SK-N-MC (cell line): ENCODE measurements around the gene KCNAB1.
"Not testable (repeated sequence)": the region's sequence is repeated elsewhere in the genome, so short reads cannot be mapped to it uniquely, and the experiment has no call there.

ENCODE experiments used
- DNase-seq: peaks from one replicate; pipeline ENCODE4 v3.0.0-alpha.2; 2011; ENCODE audit warnings: low read depth, low spot score
- H3K27ac ChIP-seq: fragments of 200-600 bp; sonication (generic); 2 replicates; pipeline ENCODE4 v1.5.1; 2016; ENCODE audit warnings: mixed run types
- H3K36me3 ChIP-seq: fragments of 200-600 bp; sonication (generic); 2 replicates; pipeline ENCODE4 v1.6.1; 2017; ENCODE audit warnings: antibody characterized with exemption, low read length, mixed read lengths; ENCODE audit not compliant: insufficient read depth
- H3K4me3 ChIP-seq: fragments of 200-600 bp; sonication (generic); 2 replicates; pipeline ENCODE4 v1.5.1; 2016
- H3K9ac ChIP-seq: fragments of 200-600 bp; sonication (generic); 2 replicates; pipeline ENCODE4 v1.8.0; 2017; ENCODE audit warnings: mixed run types, mixed read lengths; ENCODE audit not compliant: insufficient read length
- H3K9me3 ChIP-seq: fragments of 200-600 bp; sonication (generic); 2 replicates; pipeline ENCODE4 v1.6.1; 2017; ENCODE audit warnings: low read depth, mild to moderate bottlenecking, antibody characterized with exemption, low read length, moderate library complexity, mixed read lengths
- EZH2 ChIP-seq: fragments of 200-600 bp; sonication (generic); IDR thresholded peaks from one replicate; pipeline ENCODE4 v1.6.1; 2017; ENCODE audit warnings: antibody characterized with exemption
- FOXP2 ChIP-seq: optimal IDR thresholded peaks from 2 replicates; pipeline ENCODE3; 2011; ENCODE audit warnings: mild to moderate bottlenecking, moderate library complexity; ENCODE audit not compliant: insufficient read depth; ENCODE audit errors: extremely low read length, control extremely low read depth
- POLR2AphosphoS5 ChIP-seq: IDR thresholded peaks from 2 replicates; pipeline ENCODE4 v1.6.1; 2012; ENCODE audit warnings: mild to moderate bottlenecking, low read depth, low read length, borderline replicate concordance

Gene KCNAB1

DNA sequence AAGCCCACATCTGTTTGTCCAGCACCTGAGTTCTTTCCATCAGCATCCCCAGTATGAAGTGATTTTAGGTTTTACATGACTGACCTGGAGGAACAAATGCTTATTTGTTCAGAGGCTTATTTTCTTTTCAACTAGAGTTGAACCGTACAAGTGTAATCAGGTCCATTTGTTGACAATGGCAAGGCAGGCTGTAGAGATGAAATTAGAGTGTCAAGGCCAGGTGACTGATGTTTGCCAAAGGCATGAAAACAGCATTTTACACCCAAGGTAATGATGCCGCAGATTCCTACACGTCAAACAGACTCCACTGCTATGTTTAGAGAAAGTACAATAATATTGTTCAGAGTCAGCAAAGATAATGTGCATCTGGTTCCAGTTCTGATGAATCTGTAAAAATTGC, 96.5 kb downstream of the KCNAB1 start:
- TF ChIP-seq POLR2AphosphoS5 (no peak), FOXP2 (no peak), EZH2 (no peak)
- H3K9me3 ChIP-seq: no peaks in the 10 kb centered on the region
- no peak for DNase-seq
- H3K36me3 ChIP-seq: no peaks in the 10 kb centered on the region
- H3K27ac ChIP-seq: no peak overlapping the region
- no peak overlapping the region for H3K9ac ChIP-seq
- H3K4me3 ChIP-seq: no peak overlapping the region

GRCh38 chr3:156217674-156218352, 97.4 kb downstream of the KCNAB1 start:
- no peak overlapping the region for H3K4me3 ChIP-seq
- H3K36me3 ChIP-seq: no peaks in the 10 kb centered on the region
- no peak for DNase-seq
- no peak overlapping the region for H3K9ac ChIP-seq
- no peaks in the 10 kb centered on the region for H3K9me3 ChIP-seq
- H3K27ac ChIP-seq: no peak overlapping the region
- TF ChIP-seq EZH2: no peak
- no peak for TF ChIP-seq FOXP2
- no peak for TF ChIP-seq POLR2AphosphoS5

DNA sequence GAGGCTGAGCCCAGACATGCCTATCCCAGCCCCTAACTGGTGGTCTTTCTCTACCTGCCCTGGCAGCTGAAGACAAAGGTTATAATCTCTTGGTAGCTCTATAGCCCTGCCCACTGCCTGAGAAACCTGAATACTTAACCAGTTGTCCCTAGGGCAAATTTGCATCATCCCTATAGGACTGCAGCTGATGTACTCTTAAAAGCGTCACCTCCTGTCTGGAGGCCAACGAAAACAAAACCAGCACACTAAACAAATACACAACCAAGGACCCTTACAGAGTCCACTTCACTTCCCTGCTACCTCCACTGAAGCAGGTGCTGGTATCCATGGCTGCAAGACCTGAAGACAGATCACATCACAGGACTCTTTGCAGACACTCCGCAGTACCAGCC, 98.0 kb downstream of the KCNAB1 start:
- no peak for DNase-seq
- H3K36me3 ChIP-seq: no peaks in the 10 kb centered on the region
- no peak overlapping the region for H3K4me3 ChIP-seq
- H3K27ac ChIP-seq: no peak overlapping the region
- no peak overlapping the region for H3K9ac ChIP-seq
- H3K9me3 ChIP-seq: no peaks in the 10 kb centered on the region
- TF ChIP-seq POLR2AphosphoS5: no peak
- no peak for TF ChIP-seq FOXP2
- no peak for TF ChIP-seq EZH2

- DNase-seq, H3K9me3 ChIP-seq, H3K36me3 ChIP-seq, H3K4me3 ChIP-seq, H3K27ac ChIP-seq, H3K9ac ChIP-seq: not testable (repeated sequence)
Observed at GRCh38 chr3:156222381-156222780, 102.0 kb downstream of the KCNAB1 start.

- not testable (repeated sequence) for H3K4me3 ChIP-seq, H3K36me3 ChIP-seq, H3K9me3 ChIP-seq, H3K9ac ChIP-seq, DNase-seq, H3K27ac ChIP-seq
Observed at GRCh38 chr3:156224046-156224445, 103.7 kb downstream of the KCNAB1 start.

- TF ChIP-seq POLR2AphosphoS5: no peak
- no peak for TF ChIP-seq FOXP2
- no peak for TF ChIP-seq EZH2
- Histone ChIP-seq H3K9me3 (no peaks in the 10 kb centered on the region), H3K4me3 (no peak overlapping the region), H3K9ac (no peak overlapping the region), H3K27ac (no peak overlapping the region), H3K36me3 (no peaks in the 10 kb centered on the region)
- DNase-seq: no peak
Observed at GRCh38 chr3:156226676-156227420, 106.5 kb downstream of the KCNAB1 start.

GRCh38 chr3:156227704-156228103, 107.3 kb downstream of the KCNAB1 start:
- Histone ChIP-seq H3K4me3 (no peak overlapping the region), H3K27ac (no peak overlapping the region), H3K9ac (no peak overlapping the region), H3K36me3 (no peaks in the 10 kb centered on the region), H3K9me3 (no peaks in the 10 kb centered on the region)
- no peak for DNase-seq
- TF ChIP-seq EZH2 (no peak), FOXP2 (no peak), POLR2AphosphoS5 (no peak)

DNA sequence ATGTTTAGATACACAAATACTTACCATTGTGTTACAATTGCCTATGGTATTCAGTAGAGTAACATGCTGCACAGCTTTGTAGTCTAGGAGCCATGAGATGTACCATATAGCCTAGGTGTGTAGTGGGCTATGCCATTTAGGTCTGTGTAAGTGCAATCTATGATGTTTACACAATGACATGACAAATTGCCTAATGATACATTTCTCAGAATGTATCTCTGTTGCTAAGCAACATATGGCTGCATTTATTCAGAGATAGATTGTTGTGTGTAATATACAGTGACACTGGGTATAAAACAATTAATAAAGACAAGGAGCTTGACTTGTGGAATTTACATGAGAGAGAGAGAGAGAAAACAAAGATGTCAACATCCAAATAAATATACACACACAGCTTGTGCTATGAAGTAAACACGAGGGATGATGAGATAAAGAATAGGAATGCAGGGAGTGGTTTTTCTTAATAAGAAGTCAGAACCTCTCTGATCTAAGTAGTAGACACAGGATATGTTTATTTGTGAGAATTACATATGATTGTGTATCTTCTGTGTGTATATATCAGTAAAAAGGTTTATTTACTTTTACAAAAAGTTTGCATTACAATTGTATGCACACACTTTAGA, 110.0 kb downstream of the KCNAB1 start:
- Histone ChIP-seq H3K4me3 (no peak overlapping the region), H3K9ac (no peak overlapping the region), H3K27ac (no peak overlapping the region), H3K36me3 (no peaks in the 10 kb centered on the region), H3K9me3 (no peaks in the 10 kb centered on the region)
- no peak for DNase-seq
- TF ChIP-seq POLR2AphosphoS5 (no peak), EZH2 (no peak), FOXP2 (no peak)

- H3K9ac ChIP-seq, H3K4me3 ChIP-seq, H3K27ac ChIP-seq, DNase-seq, H3K9me3 ChIP-seq, H3K36me3 ChIP-seq: not testable (repeated sequence)
Observed at GRCh38 chr3:156231221-156231620, 110.8 kb downstream of the KCNAB1 start.
